ENCODE measurements around the gene RNF220.

The RNF220 gene

GRCh38 chr1:44648529-44649250, 243.6 kb downstream of the RNF220 start:
- H3K4me1 Mint-ChIP-seq (ENCODE audit: low read depth) = no peaks in the 10 kb centered on the region
- no peak overlapping the region for H3K4me3 Mint-ChIP-seq
- no peaks in the 10 kb centered on the region for H3K9me3 Mint-ChIP-seq (ENCODE audit: low read depth)
- no peaks in the 10 kb centered on the region for H3K27me3 Mint-ChIP-seq
- H3K36me3 Mint-ChIP-seq = no peaks in the 10 kb centered on the region
- H3K27ac Mint-ChIP-seq = peak overlapping the region; percentile 61

GRCh38 chr1:44649788-44650158, 244.7 kb downstream of the RNF220 start:
- H3K27me3 Mint-ChIP-seq = no peaks in the 10 kb centered on the region
- no peaks in the 10 kb centered on the region for H3K4me1 Mint-ChIP-seq (ENCODE audit: low read depth)
- H3K27ac Mint-ChIP-seq = no peak overlapping the region
- no peak overlapping the region for H3K4me3 Mint-ChIP-seq
- no peaks in the 10 kb centered on the region for H3K36me3 Mint-ChIP-seq
- no peaks in the 10 kb centered on the region for H3K9me3 Mint-ChIP-seq (ENCODE audit: low read depth)

- H3K4me3 Mint-ChIP-seq = no peak overlapping the region
- H3K36me3 Mint-ChIP-seq = no peaks in the 10 kb centered on the region
- no peaks in the 10 kb centered on the region for H3K27me3 Mint-ChIP-seq
- H3K9me3 Mint-ChIP-seq (ENCODE audit: low read depth) = no peaks in the 10 kb centered on the region
- H3K4me1 Mint-ChIP-seq (ENCODE audit: low read depth) = no peaks in the 10 kb centered on the region
- no peak overlapping the region for H3K27ac Mint-ChIP-seq
These were observed 245.2 kb downstream of the RNF220 start for GRCh38 chr1:44650159-44650831.

GRCh38 chr1:44651069-44651468, 246.0 kb downstream of the RNF220 start:
- no peak overlapping the region for H3K27ac Mint-ChIP-seq

GRCh38 chr1:44652445-44653106, 247.5 kb downstream of the RNF220 start:
- no peak overlapping the region for H3K27ac Mint-ChIP-seq
- H3K9me3 Mint-ChIP-seq (ENCODE audit: low read depth) = no peaks in the 10 kb centered on the region
- H3K4me3 Mint-ChIP-seq = no peak overlapping the region
- no peaks in the 10 kb centered on the region for H3K27me3 Mint-ChIP-seq
- H3K4me1 Mint-ChIP-seq (ENCODE audit: low read depth) = no peaks in the 10 kb centered on the region
- no peaks in the 10 kb centered on the region for H3K36me3 Mint-ChIP-seq

More at GRCh38 chr1:44651069-44651468, 246.0 kb downstream of the RNF220 start:
- no peak overlapping the region for H3K4me3 Mint-ChIP-seq
- H3K4me1 Mint-ChIP-seq (ENCODE audit: low read depth) = no peaks in the 10 kb centered on the region
- no peaks in the 10 kb centered on the region for H3K9me3 Mint-ChIP-seq (ENCODE audit: low read depth)
- no peaks in the 10 kb centered on the region for H3K36me3 Mint-ChIP-seq
- no peaks in the 10 kb centered on the region for H3K27me3 Mint-ChIP-seq

GRCh38 chr1:44653107-44653964, 248.3 kb downstream of the RNF220 start:
- Mint-ChIP-seq H3K27ac (no peak overlapping the region), H3K9me3 (ENCODE audit: low read depth) (no peaks in the 10 kb centered on the region), H3K36me3 (no peaks in the 10 kb centered on the region), H3K4me3 (no peak overlapping the region), H3K4me1 (ENCODE audit: low read depth) (no peaks in the 10 kb centered on the region), H3K27me3 (no peaks in the 10 kb centered on the region)

- Mint-ChIP-seq H3K36me3 (no peaks in the 10 kb centered on the region), H3K27ac (no peak overlapping the region), H3K4me1 (ENCODE audit: low read depth) (no peaks in the 10 kb centered on the region), H3K27me3 (no peaks in the 10 kb centered on the region), H3K9me3 (ENCODE audit: low read depth) (no peaks in the 10 kb centered on the region), H3K4me3 (no peak overlapping the region)
These were observed 249.6 kb downstream of the RNF220 start for GRCh38 chr1:44654621-44655187.

GRCh38 chr1:44655609-44656008, 250.6 kb downstream of the RNF220 start:
- Mint-ChIP-seq H3K27ac (no peak overlapping the region), H3K4me1 (ENCODE audit: low read depth) (no peaks in the 10 kb centered on the region), H3K4me3 (no peak overlapping the region), H3K27me3 (no peaks in the 10 kb centered on the region), H3K36me3 (no peaks in the 10 kb centered on the region), H3K9me3 (ENCODE audit: low read depth) (no peaks in the 10 kb centered on the region)

GRCh38 chr1:44659566-44659965, 254.5 kb downstream of the RNF220 start:
- Mint-ChIP-seq H3K27ac (no peak overlapping the region), H3K9me3 (ENCODE audit: low read depth) (no peaks in the 10 kb centered on the region), H3K4me1 (ENCODE audit: low read depth) (peaks cover 8% of the 10 kb centered on the region)

GRCh38 chr1:44660176-44660575, 255.1 kb downstream of the RNF220 start:
- H3K36me3 Mint-ChIP-seq = no peaks in the 10 kb centered on the region
- H3K9me3 Mint-ChIP-seq (ENCODE audit: low read depth) = no peaks in the 10 kb centered on the region
- no peaks in the 10 kb centered on the region for H3K27me3 Mint-ChIP-seq
- no peak overlapping the region for H3K27ac Mint-ChIP-seq
- H3K4me1 Mint-ChIP-seq (ENCODE audit: low read depth) = peaks cover 14% of the 10 kb centered on the region
- H3K4me3 Mint-ChIP-seq = no peak overlapping the region

More at GRCh38 chr1:44659566-44659965, 254.5 kb downstream of the RNF220 start:
- H3K4me3 Mint-ChIP-seq = no peak overlapping the region
- H3K36me3 Mint-ChIP-seq = no peaks in the 10 kb centered on the region
- H3K27me3 Mint-ChIP-seq = no peaks in the 10 kb centered on the region

- H3K27me3 Mint-ChIP-seq = no peaks in the 10 kb centered on the region
- no peak overlapping the region for H3K4me3 Mint-ChIP-seq
- no peak overlapping the region for H3K27ac Mint-ChIP-seq
- no peaks in the 10 kb centered on the region for H3K9me3 Mint-ChIP-seq (ENCODE audit: low read depth)
- H3K4me1 Mint-ChIP-seq (ENCODE audit: low read depth) = peaks cover 19% of the 10 kb centered on the region
- H3K36me3 Mint-ChIP-seq = no peaks in the 10 kb centered on the region
These were observed 257.0 kb downstream of the RNF220 start for GRCh38 chr1:44661781-44662682.

GRCh38 chr1:44662683-44663030, 257.6 kb downstream of the RNF220 start:
- Mint-ChIP-seq H3K27me3 (no peaks in the 10 kb centered on the region), H3K27ac (no peak overlapping the region), H3K4me1 (ENCODE audit: low read depth) (peaks cover 19% of the 10 kb centered on the region), H3K4me3 (no peak overlapping the region), H3K36me3 (no peaks in the 10 kb centered on the region), H3K9me3 (ENCODE audit: low read depth) (no peaks in the 10 kb centered on the region)

GRCh38 chr1:44663417-44663816, 258.4 kb downstream of the RNF220 start:
- H3K27ac Mint-ChIP-seq = no peak overlapping the region

More at GRCh38 chr1:44663417-44663816, 258.4 kb downstream of the RNF220 start:
- peaks cover 19% of the 10 kb centered on the region for H3K4me1 Mint-ChIP-seq (ENCODE audit: low read depth)
- H3K9me3 Mint-ChIP-seq (ENCODE audit: low read depth) = no peaks in the 10 kb centered on the region
- no peaks in the 10 kb centered on the region for H3K27me3 Mint-ChIP-seq
- no peak overlapping the region for H3K4me3 Mint-ChIP-seq
- H3K36me3 Mint-ChIP-seq = no peaks in the 10 kb centered on the region
